OCI-LY3 (cell line): ENCODE data around the gene ABCC10.
"Not testable (repeated sequence)": the region's sequence is repeated elsewhere in the genome, so short reads cannot be mapped to it uniquely, and the experiment has no call there.

Experiments used
- H2AFZ ChIP-seq: fragments of 200-600, 300-600 bp; shearing (Covaris generic); 2 replicates; pipeline ENCODE4 v1.6.0; 2014; ENCODE audit warnings: antibody characterized with exemption, low read depth, low read length
- H3K27ac ChIP-seq: fragments of 200-600, 300-600 bp; sonication (generic); 2 replicates; pipeline ENCODE4 v1.5.1; 2014; ENCODE audit warnings: mild to moderate bottlenecking, low read length, moderate library complexity, mixed read lengths
- H3K27me3 ChIP-seq: fragments of 200-600, 300-600 bp; sonication (generic); 2 replicates; pipeline ENCODE4 v1.6.1; 2014; ENCODE audit warnings: low read depth, low read length, mixed read lengths
- H3K36me3 ChIP-seq: fragments of 200-600, 300-600 bp; sonication (generic); replicated peaks from 2 replicates; pipeline ENCODE3; 2014; ENCODE audit warnings: low read depth, low read length, mixed read lengths
- H3K4me1 ChIP-seq: fragments of 300-600, 200-600 bp; sonication (generic); 2 replicates; pipeline ENCODE4 v1.6.1; 2014; ENCODE audit warnings: low read length, mixed read lengths
- H3K4me2 ChIP-seq: fragments of 200-600, 300-600 bp; sonication (generic); 2 replicates; pipeline ENCODE4 v1.6.1; 2014; ENCODE audit warnings: low read length, mixed read lengths
- H3K4me3 ChIP-seq: fragments of 300-600, 200-600 bp; sonication (generic); 2 replicates; pipeline ENCODE4 v1.5.1; 2014; ENCODE audit warnings: antibody characterized with exemption, mild to moderate bottlenecking, low read length, moderate library complexity
- H3K79me2 ChIP-seq: fragments of 300-600, 200-600 bp; shearing (Covaris generic); 2 replicates; pipeline ENCODE4 v1.6.1; 2014; ENCODE audit warnings: mild to moderate bottlenecking, low read length, mixed read lengths
- H3K9ac ChIP-seq: fragments of 300-600, 200-600 bp; shearing (Covaris generic); 2 replicates; pipeline ENCODE4 v1.6.0; 2014; ENCODE audit warnings: mild to moderate bottlenecking, low read length, moderate library complexity
- H3K9me3 ChIP-seq: fragments of 200-600, 300-600 bp; shearing (Covaris generic); 2 replicates; pipeline ENCODE4 v1.6.1; 2014; ENCODE audit warnings: low read length, mixed read lengths; ENCODE audit not compliant: insufficient read depth
- H4K20me1 ChIP-seq: fragments of 200-600, 300-600 bp; sonication (generic); 2 replicates; pipeline ENCODE4 v1.6.1; 2016; ENCODE audit warnings: low read length, mixed read lengths; ENCODE audit not compliant: insufficient read depth
- EZH2phosphoT487 ChIP-seq: fragments of 200-600 bp; shearing (Covaris generic); IDR thresholded peaks from 2 replicates; pipeline ENCODE4 v1.6.1; 2018; ENCODE audit warnings: antibody characterized with exemption, mixed run types, low read depth
- TF ChIP-seq, protein P1 (sequence below): fragments of 200-600, 300-600 bp; sonication (generic); IDR thresholded peaks from 2 replicates; pipeline ENCODE4 v1.5.1; 2014; ENCODE audit warnings: antibody characterized with exemption, low read length, low read depth

ABCC10 gene

DNA sequence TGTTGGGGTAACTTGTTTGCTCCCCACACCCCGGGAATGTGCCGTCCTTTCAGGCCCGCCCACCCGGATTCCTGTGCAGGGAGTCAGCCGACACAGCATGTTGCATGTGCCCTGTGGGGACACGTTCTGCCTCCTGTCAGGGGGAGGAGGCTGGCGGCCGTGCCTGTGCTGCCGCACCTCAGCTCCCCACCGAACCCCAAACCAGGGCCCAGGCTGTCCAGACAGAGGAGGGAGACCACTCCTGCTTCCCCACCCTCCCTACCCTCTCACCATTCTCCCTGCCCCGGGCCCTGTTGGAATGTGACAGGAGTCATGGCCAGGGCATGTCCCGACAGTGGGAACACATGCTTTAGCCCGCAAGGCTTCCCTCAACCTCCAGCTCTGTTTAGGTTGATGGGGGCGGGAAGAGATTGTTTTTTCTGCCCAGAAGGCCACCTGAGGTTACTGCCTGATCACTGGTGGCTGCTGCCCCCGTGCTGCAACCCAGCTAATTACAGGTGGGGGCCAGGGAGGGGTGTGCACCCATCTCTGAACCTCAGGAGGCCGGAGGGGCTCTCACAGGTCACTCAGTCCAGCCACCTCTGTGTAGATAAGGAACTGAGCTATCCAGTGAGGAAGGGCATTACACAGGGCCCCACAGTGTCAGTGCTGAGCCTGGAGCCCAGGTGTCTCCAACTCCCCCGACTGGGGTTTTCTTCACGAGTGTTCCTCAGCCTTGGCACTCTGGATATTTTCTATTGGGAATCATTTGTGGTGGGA is 69.2 kb downstream of the ABCC10 start:
- Histone ChIP-seq H3K36me3 (peaks cover 28% of the 10 kb centered on the region), H3K4me1 (no peaks in the 10 kb centered on the region), H3K9ac (no peak overlapping the region), H3K27me3 (no peaks in the 10 kb centered on the region), H3K4me2 (no peak overlapping the region), H3K4me3 (no peak overlapping the region), H3K27ac (no peak overlapping the region), H4K20me1 (peaks cover 27% of the 10 kb centered on the region), H3K9me3 (no peaks in the 10 kb centered on the region), H2AFZ (no peak overlapping the region), H3K79me2 (peaks cover 12% of the 10 kb centered on the region; the same call in 1 of the 2 replicates)
- no peak for TF ChIP-seq EZH2phosphoT487
- TF ChIP-seq, protein P1, sequence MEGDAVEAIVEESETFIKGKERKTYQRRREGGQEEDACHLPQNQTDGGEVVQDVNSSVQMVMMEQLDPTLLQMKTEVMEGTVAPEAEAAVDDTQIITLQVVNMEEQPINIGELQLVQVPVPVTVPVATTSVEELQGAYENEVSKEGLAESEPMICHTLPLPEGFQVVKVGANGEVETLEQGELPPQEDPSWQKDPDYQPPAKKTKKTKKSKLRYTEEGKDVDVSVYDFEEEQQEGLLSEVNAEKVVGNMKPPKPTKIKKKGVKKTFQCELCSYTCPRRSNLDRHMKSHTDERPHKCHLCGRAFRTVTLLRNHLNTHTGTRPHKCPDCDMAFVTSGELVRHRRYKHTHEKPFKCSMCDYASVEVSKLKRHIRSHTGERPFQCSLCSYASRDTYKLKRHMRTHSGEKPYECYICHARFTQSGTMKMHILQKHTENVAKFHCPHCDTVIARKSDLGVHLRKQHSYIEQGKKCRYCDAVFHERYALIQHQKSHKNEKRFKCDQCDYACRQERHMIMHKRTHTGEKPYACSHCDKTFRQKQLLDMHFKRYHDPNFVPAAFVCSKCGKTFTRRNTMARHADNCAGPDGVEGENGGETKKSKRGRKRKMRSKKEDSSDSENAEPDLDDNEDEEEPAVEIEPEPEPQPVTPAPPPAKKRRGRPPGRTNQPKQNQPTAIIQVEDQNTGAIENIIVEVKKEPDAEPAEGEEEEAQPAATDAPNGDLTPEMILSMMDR, result peak; percentile 47

GRCh38 chr6:43497129-43497396 is 69.7 kb downstream of the ABCC10 start:
- Histone ChIP-seq H3K9me3 (no peaks in the 10 kb centered on the region), H3K27me3 (no peaks in the 10 kb centered on the region), H4K20me1 (peaks cover 26% of the 10 kb centered on the region), H3K36me3 (peaks cover 28% of the 10 kb centered on the region), H3K4me2 (no peak overlapping the region), H3K27ac (no peak overlapping the region), H2AFZ (no peak overlapping the region), H3K4me1 (no peaks in the 10 kb centered on the region), H3K79me2 (peaks cover 10% of the 10 kb centered on the region; the same call in 1 of the 2 replicates), H3K9ac (no peak overlapping the region), H3K4me3 (no peak overlapping the region)
- TF ChIP-seq, protein P1, result no peak
- TF ChIP-seq EZH2phosphoT487, result no peak

GRCh38 chr6:43497689-43498088 is 70.3 kb downstream of the ABCC10 start:
- no peak overlapping the region for H3K27ac ChIP-seq
- H4K20me1 ChIP-seq, result peaks cover 20% of the 10 kb centered on the region

GRCh38 chr6:43498291-43498690 is 71.0 kb downstream of the ABCC10 start:
- H3K36me3 ChIP-seq, result peaks cover 38% of the 10 kb centered on the region
- H3K9ac ChIP-seq, H3K4me1 ChIP-seq, H3K79me2 ChIP-seq, H3K4me3 ChIP-seq, H3K4me2 ChIP-seq, H3K9me3 ChIP-seq, H2AFZ ChIP-seq, H3K27me3 ChIP-seq, H3K27ac ChIP-seq: not testable (repeated sequence)
- peaks cover 14% of the 10 kb centered on the region for H4K20me1 ChIP-seq

More at GRCh38 chr6:43497689-43498088, 70.3 kb downstream of the ABCC10 start:
- Histone ChIP-seq H3K4me2 (no peak overlapping the region), H3K27me3 (no peaks in the 10 kb centered on the region), H2AFZ (no peak overlapping the region), H3K9ac (no peak overlapping the region), H3K79me2 (peaks cover 4% of the 10 kb centered on the region; the same call in 1 of the 2 replicates), H3K4me3 (no peak overlapping the region), H3K9me3 (no peaks in the 10 kb centered on the region), H3K36me3 (peaks cover 34% of the 10 kb centered on the region), H3K4me1 (no peaks in the 10 kb centered on the region)
- TF ChIP-seq, protein P1, result no peak
- no peak for TF ChIP-seq EZH2phosphoT487
